ENCODE measurements around the gene TET1.
"Not testable (repeated sequence)": the region's sequence is repeated elsewhere in the genome, so short reads cannot be mapped to it uniquely, and the experiment has no call there.

DNA sequence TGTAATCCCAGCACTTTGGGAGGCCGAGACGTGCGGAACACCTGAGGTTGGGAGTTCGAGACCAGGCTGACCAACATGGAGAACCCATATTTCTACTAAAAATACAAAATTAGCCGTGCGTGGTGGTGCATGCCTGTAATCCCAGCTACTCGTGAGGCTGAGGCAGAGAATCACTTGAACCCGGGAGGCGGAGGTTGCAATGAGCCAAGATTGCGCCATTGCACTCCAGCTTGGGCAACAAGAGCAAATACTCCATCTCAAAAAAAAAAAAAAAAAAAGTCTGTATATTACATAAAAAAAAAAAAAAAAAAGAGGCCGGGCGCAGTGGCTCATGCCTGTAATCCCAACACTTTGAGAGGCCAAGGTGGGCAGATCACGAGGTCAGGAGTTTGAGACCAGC, 152.9 kb downstream of the TET1 start:
- not testable (repeated sequence) for TF ChIP-seq CTCF (IDR thresholded peaks at IDR 0.05); ZFX (IDR thresholded peaks at IDR 0.05; ENCODE audit: borderline replicate concordance)
